Panc1 (cell line): ENCODE measurements around the gene NMT1. TPM values are rescaled to one million over a fixed set of nuclear protein-coding genes. Genes with fewer than 3 reads are reported as not detected.

Experiments used
- ATAC-seq: fragments of 200-7000 bp; cut with Tn5 transposase; 2 replicates; pipeline ENCODE4 v1.9.1; 2020; ENCODE audit warnings: mild to moderate bottlenecking, moderate library complexity
- BruUV-seq: library from RNA; stranded (reverse); fragments of 400-500 nt; replicated peaks from 2 replicates; lab custom pipeline; 2021; lab: Mats Ljungman, UMichigan
- CTCF ChIA-PET: fragments of 300-600 bp; sonication (Branson Sonifier 250); formaldehyde crosslinking; loops from one replicate; lab custom pipeline; 2022; ENCODE audit warnings: antibody characterized with exemption; lab: Charles Lee
- POLR2A ChIA-PET: fragments of 300-600 bp; sonication (Branson Sonifier 250); formaldehyde crosslinking; loops from one replicate; lab custom pipeline; 2022; ENCODE audit warnings: antibody characterized with exemption; lab: Charles Lee
- DNase-seq: peaks from one replicate; pipeline ENCODE4 v3.0.0-alpha.2; 2010; ENCODE audit warnings: low read depth, low spot score
- H3K27ac ChIP-seq: 2 replicates; pipeline ENCODE4 v1.5.1; 2011; ENCODE audit warnings: mild to moderate bottlenecking, low read length, inconsistent platforms
- H3K27me3 ChIP-seq: fragments of 200-500 bp; sonication (Bioruptor generic); 2 replicates; pipeline ENCODE4 v1.6.0; 2014; ENCODE audit warnings: low read length, inconsistent platforms; ENCODE audit not compliant: control insufficient read depth, insufficient read depth
- H3K36me3 ChIP-seq: fragments of 200-500 bp; sonication (Bioruptor generic); 2 replicates; pipeline ENCODE4 v1.5.1; 2014; ENCODE audit warnings: inconsistent platforms, mild to moderate bottlenecking, low read length, moderate library complexity; ENCODE audit not compliant: control insufficient read depth, insufficient read depth
- H3K4me1 ChIP-seq: 2 replicates; pipeline ENCODE4 v1.5.1; 2011; ENCODE audit warnings: inconsistent platforms, mild to moderate bottlenecking, low read length, moderate library complexity; ENCODE audit not compliant: control insufficient read depth, insufficient read depth
- H3K4me3 ChIP-seq, 2 experiments: 2 replicates each; pipeline ENCODE4 v1.5.1; 2011 to 2012; ENCODE audit warnings: low read depth in 2 of 2, low read length in 2 of 2, mild to moderate bottlenecking in 2 of 2, inconsistent platforms in 1 of 2, moderate library complexity in 1 of 2
- H3K9me3 ChIP-seq: fragments of 200-500 bp; sonication (Bioruptor generic); 2 replicates; pipeline ENCODE4 v1.5.1; 2014; ENCODE audit warnings: low read depth, mild to moderate bottlenecking, inconsistent platforms, low read length, moderate library complexity; ENCODE audit not compliant: control insufficient read depth, insufficient read depth
- POLR2AphosphoS5 ChIP-seq: IDR thresholded peaks from 2 replicates; pipeline ENCODE4 v1.6.1; 2012; ENCODE audit warnings: mild to moderate bottlenecking, low read depth, low read length, moderate library complexity
- SIN3A ChIP-seq: IDR thresholded peaks from 2 replicates; pipeline ENCODE4 v1.6.1; 2012; ENCODE audit warnings: low read depth, mild to moderate bottlenecking, low read length, moderate library complexity, borderline replicate concordance; ENCODE audit not compliant: insufficient read depth
- TCF7L2 ChIP-seq: IDR thresholded peaks from 2 replicates; pipeline ENCODE4 v1.6.1; 2011; ENCODE audit warnings: mild to moderate bottlenecking, low read depth, low read length, inconsistent platforms
- in situ Hi-C: cut with HindIII; loops from 2 replicates; pipeline ENCODE4 v1.10.0; 2016; ENCODE audit warnings: low sequenced_read_pairs, low pct_unique_long_range_greater_than_20kb
- intact Hi-C: fragments of 100-400 bp; cut with micrococcal nuclease; formaldehyde crosslinking; loops from one replicate; pipeline ENCODE4 v1.10.0; 2022; ENCODE audit not compliant: unreplicated experiment
- total RNA-seq: library from RNA; stranded (reverse); gene quantifications from one replicate; pipeline ENCODE4 v1.2.1, GENCODE V29; 2021; ENCODE audit not compliant: unreplicated experiment
- TF ChIP-seq, protein P1 (sequence below), 2 experiments: IDR thresholded peaks; 2 replicates each; pipeline ENCODE4 v1.6.1; 2011 to 2012; ENCODE audit warnings: low read depth in 2 of 2, control low read depth in 1 of 2, low read length in 1 of 2, mild to moderate bottlenecking in 1 of 2, moderate library complexity in 1 of 2; ENCODE audit not compliant: insufficient read depth in 1 of 2
- TF ChIP-seq, protein P2 (sequence below): fragments of 450-650 bp; IDR thresholded peaks from 2 replicates; pipeline ENCODE4 v1.5.1; 2017; ENCODE audit warnings: mild to moderate bottlenecking

The NMT1 gene
- total RNA-seq, 1 experiment from 2014 or later: 105 TPM

DNA sequence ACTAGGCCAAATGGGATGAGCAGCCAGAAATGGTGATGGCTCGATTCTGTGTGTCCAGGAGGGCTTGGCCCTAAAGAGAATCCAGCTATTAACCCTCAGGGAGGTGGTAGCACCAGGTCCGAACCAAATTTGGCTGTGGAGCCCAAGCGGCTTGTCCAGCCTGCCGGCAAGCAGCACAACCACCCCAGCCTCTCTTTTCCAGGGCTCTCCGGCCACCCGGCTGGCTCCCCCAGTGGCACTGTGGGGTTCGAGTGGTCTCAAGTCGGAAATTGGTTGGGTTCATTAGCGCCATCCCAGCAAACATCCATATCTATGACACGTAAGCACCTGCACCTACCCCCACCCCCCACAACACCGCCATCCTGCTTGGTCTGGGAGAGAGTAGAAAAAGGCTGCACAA is 35.8 kb downstream of the NMT1 start:
- in situ Hi-C loops: no loop called here
- H3K4me1 ChIP-seq: peaks cover 11% of the 10 kb centered on the region
- CTCF ChIA-PET: no interaction called here
- H3K27ac ChIP-seq: no peak overlapping the region
- BruUV-seq: no TSS peak
- no peaks in the 10 kb centered on the region for H3K27me3 ChIP-seq
- ATAC-seq: no peak
- DNase-seq: no peak
- H3K9me3 ChIP-seq: no peaks in the 10 kb centered on the region
- peaks cover 14% of the 10 kb centered on the region for H3K36me3 ChIP-seq
- POLR2A ChIA-PET: no interaction called here
- H3K4me3 ChIP-seq: no peak overlapping the region
- intact Hi-C loops: no loop called here
- TF ChIP-seq, protein P1, sequence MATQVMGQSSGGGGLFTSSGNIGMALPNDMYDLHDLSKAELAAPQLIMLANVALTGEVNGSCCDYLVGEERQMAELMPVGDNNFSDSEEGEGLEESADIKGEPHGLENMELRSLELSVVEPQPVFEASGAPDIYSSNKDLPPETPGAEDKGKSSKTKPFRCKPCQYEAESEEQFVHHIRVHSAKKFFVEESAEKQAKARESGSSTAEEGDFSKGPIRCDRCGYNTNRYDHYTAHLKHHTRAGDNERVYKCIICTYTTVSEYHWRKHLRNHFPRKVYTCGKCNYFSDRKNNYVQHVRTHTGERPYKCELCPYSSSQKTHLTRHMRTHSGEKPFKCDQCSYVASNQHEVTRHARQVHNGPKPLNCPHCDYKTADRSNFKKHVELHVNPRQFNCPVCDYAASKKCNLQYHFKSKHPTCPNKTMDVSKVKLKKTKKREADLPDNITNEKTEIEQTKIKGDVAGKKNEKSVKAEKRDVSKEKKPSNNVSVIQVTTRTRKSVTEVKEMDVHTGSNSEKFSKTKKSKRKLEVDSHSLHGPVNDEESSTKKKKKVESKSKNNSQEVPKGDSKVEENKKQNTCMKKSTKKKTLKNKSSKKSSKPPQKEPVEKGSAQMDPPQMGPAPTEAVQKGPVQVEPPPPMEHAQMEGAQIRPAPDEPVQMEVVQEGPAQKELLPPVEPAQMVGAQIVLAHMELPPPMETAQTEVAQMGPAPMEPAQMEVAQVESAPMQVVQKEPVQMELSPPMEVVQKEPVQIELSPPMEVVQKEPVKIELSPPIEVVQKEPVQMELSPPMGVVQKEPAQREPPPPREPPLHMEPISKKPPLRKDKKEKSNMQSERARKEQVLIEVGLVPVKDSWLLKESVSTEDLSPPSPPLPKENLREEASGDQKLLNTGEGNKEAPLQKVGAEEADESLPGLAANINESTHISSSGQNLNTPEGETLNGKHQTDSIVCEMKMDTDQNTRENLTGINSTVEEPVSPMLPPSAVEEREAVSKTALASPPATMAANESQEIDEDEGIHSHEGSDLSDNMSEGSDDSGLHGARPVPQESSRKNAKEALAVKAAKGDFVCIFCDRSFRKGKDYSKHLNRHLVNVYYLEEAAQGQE (IDR thresholded peaks at IDR 0.05; ENCODE audit: insufficient read depth in 1 of 2, low read depth in 2 of 2, low read length in 1 of 2): no peak
- TF ChIP-seq TCF7L2: no peak
- TF ChIP-seq POLR2AphosphoS5: no peak
- TF ChIP-seq, protein P2, sequence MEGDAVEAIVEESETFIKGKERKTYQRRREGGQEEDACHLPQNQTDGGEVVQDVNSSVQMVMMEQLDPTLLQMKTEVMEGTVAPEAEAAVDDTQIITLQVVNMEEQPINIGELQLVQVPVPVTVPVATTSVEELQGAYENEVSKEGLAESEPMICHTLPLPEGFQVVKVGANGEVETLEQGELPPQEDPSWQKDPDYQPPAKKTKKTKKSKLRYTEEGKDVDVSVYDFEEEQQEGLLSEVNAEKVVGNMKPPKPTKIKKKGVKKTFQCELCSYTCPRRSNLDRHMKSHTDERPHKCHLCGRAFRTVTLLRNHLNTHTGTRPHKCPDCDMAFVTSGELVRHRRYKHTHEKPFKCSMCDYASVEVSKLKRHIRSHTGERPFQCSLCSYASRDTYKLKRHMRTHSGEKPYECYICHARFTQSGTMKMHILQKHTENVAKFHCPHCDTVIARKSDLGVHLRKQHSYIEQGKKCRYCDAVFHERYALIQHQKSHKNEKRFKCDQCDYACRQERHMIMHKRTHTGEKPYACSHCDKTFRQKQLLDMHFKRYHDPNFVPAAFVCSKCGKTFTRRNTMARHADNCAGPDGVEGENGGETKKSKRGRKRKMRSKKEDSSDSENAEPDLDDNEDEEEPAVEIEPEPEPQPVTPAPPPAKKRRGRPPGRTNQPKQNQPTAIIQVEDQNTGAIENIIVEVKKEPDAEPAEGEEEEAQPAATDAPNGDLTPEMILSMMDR: no peak
- TF ChIP-seq SIN3A: no peak

DNA sequence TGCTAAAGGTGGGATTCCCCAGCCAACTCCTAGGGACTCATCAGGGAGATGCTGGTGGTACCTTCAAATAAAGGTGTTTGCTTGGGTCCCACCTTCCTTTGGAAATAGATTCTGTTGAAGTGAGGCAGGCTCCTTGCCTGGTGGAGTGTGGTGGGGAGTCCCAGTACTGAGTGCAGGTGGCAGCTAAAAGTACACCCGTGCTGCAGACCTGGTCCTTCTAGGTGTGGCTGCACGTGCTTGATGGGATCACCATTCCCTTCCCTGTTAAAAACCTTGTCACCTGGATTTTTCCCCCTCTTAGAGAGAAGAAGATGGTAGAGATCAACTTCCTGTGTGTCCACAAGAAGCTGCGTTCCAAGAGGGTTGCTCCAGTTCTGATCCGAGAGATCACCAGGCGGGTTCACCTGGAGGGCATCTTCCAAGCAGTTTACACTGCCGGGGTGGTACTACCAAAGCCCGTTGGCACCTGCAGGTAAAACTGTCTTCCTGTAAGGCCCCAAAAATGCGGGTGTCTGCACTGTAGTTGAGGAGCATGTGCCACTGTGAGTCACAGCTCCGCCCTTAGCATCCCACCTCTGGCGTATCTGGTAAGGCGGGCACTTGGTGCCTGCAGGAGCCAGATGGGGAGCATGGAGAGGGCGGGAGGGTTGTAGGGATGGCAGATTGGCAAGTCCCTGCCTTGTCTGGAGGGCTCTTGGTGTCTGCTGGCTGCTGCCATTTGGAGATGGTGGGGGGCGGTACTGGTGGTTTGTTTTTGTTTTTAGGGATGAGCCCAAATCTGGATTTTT is 37.2 kb downstream of the NMT1 start:
- ChIA-PET CTCF (interaction anchor here (0.5 to 0.8 kb wide), 2 partner anchors 51 to 185 kb away, joined by 4 to 5 read pairs; no protein-coding TSS in a partner anchor), POLR2A (no interaction called here)
- no peak for DNase-seq
- no peak overlapping the region for H3K4me3 ChIP-seq
- peaks cover 13% of the 10 kb centered on the region for H3K36me3 ChIP-seq
- no peaks in the 10 kb centered on the region for H3K9me3 ChIP-seq
- TF ChIP-seq, protein P2: no peak
- no peak for TF ChIP-seq SIN3A
- TF ChIP-seq TCF7L2: no peak
- TF ChIP-seq, protein P1 (IDR thresholded peaks at IDR 0.05; ENCODE audit: insufficient read depth in 1 of 2, low read depth in 2 of 2, low read length in 1 of 2): no peak
- TF ChIP-seq POLR2AphosphoS5: no peak
- H3K27ac ChIP-seq: no peak overlapping the region
- no peak for ATAC-seq
- peaks cover 3% of the 10 kb centered on the region for H3K4me1 ChIP-seq
- intact Hi-C loops: no loop called here
- no peaks in the 10 kb centered on the region for H3K27me3 ChIP-seq
- BruUV-seq: no TSS peak
- in situ Hi-C loops: no loop called here
